HL-60 (cell line): ENCODE results near the gene IKZF3.
"Not testable (repeated sequence)": the region's sequence is repeated elsewhere in the genome, so short reads cannot be mapped to it uniquely, and the experiment has no call there.

Experiments
- DNase-seq, 2 experiments: peaks; one replicate each; pipeline ENCODE4 v3.0.0-alpha.2; 2010 to 2020; ENCODE audit warnings: low read depth in 1 of 2, low spot score in 1 of 2
- H3K27ac ChIP-seq: fragments of 250-450 bp; sonication (Bioruptor Pico); replicated peaks from 2 replicates; pipeline ENCODE4 v1.5.1; 2020; ENCODE audit warnings: mild to moderate bottlenecking, moderate library complexity
- H3K27me3 ChIP-seq: fragments of 250-450 bp; sonication (Bioruptor Pico); 2 replicates; pipeline ENCODE4 v1.5.1; 2021; ENCODE audit warnings: mild to moderate bottlenecking, moderate library complexity; ENCODE audit not compliant: insufficient read depth, poor library complexity, severe bottlenecking
- H3K4me3 ChIP-seq: replicated peaks from 2 replicates; pipeline ENCODE4 v1.5.1; 2011; ENCODE audit warnings: mild to moderate bottlenecking, control low read depth, low read length; ENCODE audit not compliant: insufficient read depth
- GABPA ChIP-seq: IDR thresholded peaks from 2 replicates; pipeline ENCODE4 v1.6.1; 2012; ENCODE audit warnings: low read depth
- POLR2AphosphoS5 ChIP-seq: IDR thresholded peaks from 2 replicates; pipeline ENCODE4 v1.6.1; 2012; ENCODE audit warnings: low read depth
- SPI1 ChIP-seq: IDR thresholded peaks from 2 replicates; pipeline ENCODE4 v1.6.1; 2012; ENCODE audit warnings: low read depth, mild to moderate bottlenecking, borderline replicate concordance
- TF ChIP-seq, protein P1 (sequence below): IDR thresholded peaks from one replicate; pipeline ENCODE4 v1.5.1; 2011; ENCODE audit warnings: low read length, control low read depth, inconsistent platforms; ENCODE audit not compliant: insufficient read depth
- TF ChIP-seq, protein P2 (sequence below): IDR thresholded peaks from 2 replicates; pipeline ENCODE4 v1.6.1; 2012; ENCODE audit warnings: low read depth; ENCODE audit not compliant: insufficient replicate concordance

IKZF3 gene

DNA sequence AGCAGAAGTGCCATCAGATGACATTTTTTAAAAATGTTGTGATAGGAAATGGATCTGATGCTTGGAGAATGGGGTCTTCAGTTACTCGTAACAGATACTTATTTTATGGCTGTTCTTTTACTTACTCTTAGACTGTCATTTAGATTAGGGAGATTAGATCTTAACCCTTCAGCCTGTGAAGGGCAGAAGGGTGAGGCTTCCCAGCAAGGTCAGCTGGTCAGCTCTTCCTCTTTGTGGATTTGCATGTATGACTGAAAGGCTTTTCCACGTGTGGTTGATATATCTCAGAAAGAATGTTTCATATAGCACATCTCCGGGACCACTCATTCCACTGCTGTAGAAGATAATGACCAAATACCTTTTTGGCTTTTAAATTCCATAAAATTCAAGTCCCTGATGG lies 98.9 kb downstream of the IKZF3 start:
- TF ChIP-seq GABPA (no peak), POLR2AphosphoS5 (no peak), SPI1 (no peak)
- TF ChIP-seq, protein P1, sequence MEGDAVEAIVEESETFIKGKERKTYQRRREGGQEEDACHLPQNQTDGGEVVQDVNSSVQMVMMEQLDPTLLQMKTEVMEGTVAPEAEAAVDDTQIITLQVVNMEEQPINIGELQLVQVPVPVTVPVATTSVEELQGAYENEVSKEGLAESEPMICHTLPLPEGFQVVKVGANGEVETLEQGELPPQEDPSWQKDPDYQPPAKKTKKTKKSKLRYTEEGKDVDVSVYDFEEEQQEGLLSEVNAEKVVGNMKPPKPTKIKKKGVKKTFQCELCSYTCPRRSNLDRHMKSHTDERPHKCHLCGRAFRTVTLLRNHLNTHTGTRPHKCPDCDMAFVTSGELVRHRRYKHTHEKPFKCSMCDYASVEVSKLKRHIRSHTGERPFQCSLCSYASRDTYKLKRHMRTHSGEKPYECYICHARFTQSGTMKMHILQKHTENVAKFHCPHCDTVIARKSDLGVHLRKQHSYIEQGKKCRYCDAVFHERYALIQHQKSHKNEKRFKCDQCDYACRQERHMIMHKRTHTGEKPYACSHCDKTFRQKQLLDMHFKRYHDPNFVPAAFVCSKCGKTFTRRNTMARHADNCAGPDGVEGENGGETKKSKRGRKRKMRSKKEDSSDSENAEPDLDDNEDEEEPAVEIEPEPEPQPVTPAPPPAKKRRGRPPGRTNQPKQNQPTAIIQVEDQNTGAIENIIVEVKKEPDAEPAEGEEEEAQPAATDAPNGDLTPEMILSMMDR = no peak
- TF ChIP-seq, protein P2, sequence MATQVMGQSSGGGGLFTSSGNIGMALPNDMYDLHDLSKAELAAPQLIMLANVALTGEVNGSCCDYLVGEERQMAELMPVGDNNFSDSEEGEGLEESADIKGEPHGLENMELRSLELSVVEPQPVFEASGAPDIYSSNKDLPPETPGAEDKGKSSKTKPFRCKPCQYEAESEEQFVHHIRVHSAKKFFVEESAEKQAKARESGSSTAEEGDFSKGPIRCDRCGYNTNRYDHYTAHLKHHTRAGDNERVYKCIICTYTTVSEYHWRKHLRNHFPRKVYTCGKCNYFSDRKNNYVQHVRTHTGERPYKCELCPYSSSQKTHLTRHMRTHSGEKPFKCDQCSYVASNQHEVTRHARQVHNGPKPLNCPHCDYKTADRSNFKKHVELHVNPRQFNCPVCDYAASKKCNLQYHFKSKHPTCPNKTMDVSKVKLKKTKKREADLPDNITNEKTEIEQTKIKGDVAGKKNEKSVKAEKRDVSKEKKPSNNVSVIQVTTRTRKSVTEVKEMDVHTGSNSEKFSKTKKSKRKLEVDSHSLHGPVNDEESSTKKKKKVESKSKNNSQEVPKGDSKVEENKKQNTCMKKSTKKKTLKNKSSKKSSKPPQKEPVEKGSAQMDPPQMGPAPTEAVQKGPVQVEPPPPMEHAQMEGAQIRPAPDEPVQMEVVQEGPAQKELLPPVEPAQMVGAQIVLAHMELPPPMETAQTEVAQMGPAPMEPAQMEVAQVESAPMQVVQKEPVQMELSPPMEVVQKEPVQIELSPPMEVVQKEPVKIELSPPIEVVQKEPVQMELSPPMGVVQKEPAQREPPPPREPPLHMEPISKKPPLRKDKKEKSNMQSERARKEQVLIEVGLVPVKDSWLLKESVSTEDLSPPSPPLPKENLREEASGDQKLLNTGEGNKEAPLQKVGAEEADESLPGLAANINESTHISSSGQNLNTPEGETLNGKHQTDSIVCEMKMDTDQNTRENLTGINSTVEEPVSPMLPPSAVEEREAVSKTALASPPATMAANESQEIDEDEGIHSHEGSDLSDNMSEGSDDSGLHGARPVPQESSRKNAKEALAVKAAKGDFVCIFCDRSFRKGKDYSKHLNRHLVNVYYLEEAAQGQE = no peak
- DNase-seq = no peak
- Histone ChIP-seq H3K27ac (no peak overlapping the region), H3K4me3 (no peak overlapping the region), H3K27me3 (no peaks in the 10 kb centered on the region)

DNA sequence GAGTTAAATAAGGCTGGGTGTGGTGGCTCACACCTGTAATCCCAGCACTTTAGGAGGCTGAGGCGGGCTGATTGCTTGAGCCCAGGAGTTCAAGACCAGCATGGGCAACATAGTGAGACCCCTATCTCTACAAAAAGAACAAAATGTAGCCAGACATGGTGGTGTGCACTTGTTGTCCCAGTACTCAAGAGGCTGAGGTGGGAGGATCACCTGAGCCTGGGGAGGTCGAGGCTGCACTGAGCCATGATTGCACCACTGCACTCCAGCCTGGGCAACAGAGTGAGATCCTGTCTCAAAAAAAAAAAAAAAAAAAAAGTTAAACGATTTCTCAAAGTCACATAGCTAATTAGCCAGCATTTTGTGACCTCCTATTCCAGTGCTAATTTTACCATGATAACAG lies 99.9 kb downstream of the IKZF3 start:
- H3K27ac ChIP-seq, H3K4me3 ChIP-seq, DNase-seq, H3K27me3 ChIP-seq: not testable (repeated sequence)

DNA sequence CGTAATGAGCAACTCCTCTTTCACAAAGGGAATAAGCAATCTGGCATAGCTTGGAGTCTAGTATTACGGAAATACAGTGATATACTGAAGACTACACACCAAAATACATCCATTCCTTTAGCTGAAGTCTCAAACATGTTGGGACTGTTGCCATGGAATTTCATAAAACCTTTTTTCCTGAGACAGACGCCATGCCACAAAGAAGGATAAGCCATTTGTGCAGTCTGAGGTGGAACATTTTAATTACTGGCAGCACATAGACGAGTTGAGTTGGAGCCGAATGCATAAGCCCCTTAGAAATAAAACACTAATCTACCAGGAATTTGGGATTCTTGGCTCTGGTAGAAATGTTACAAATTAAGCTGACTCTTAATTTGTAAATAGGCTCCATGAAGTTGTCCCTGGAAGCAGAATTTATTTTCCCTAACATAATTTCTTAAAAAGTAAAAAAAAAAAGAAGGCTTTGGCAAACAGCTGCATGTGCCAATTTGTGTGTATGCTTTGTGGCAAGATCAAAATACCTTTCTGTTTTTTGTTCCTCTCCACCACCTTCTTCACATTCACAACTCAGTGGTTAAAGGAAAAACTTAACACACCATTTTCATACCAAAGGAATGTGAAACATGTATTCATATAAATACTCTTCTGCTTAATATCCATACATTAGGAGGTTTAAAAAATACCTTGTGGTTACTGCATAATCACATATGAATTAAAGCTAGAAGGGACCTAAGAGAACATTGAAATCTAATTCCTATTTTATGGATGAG lies 100.9 kb downstream of the IKZF3 start:
- no peak overlapping the region for H3K27ac ChIP-seq
- DNase-seq = no peak
- H3K27me3 ChIP-seq = no peaks in the 10 kb centered on the region
- H3K4me3 ChIP-seq = no peak overlapping the region
- TF ChIP-seq, protein P2 = no peak

DNA sequence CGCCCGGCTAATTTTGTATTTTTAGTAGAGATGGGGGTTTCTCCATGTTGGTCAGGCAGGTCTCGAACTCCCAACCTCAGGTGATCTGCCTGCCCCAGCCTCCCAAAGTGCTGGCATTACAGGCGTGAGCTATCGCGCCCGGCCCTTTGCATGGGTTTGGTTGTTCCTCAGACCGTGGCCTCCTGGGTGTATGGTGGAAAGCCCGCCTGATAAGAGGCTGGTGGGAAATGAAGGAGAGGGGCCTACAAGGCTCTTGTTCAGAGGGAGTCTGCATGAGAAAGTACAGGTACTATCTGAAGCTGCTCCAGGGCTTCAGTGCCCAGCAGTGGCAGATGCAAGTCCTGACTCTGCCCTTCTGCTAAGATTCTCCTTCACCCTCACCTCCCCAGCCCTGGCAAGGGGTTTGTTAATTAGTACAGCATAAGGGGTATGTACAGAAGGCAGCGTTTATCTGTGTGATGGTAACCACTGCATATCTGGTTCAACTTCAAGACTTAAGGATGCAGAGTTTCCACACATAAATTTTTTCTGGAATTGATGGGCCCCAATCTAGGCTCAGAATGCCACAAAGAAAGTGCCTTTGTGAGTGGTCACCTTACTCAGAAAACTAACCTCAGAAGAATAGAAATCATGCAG lies 102.1 kb downstream of the IKZF3 start:
- no peak overlapping the region for H3K27ac ChIP-seq
- H3K4me3 ChIP-seq = no peak overlapping the region
- H3K27me3 ChIP-seq = no peaks in the 10 kb centered on the region
- TF ChIP-seq, protein P1 = no peak
- TF ChIP-seq SPI1 (no peak), GABPA (no peak), POLR2AphosphoS5 (no peak)
- TF ChIP-seq, protein P2 = no peak
- no peak for DNase-seq
